Mucosa of descending colon (tissue), 3 donors: Measurements from ENCODE around the gene AASDH. TPM values are rescaled to one million over a fixed set of nuclear protein-coding genes. Genes with fewer than 3 reads are reported as not detected.

Experiments used
- ATAC-seq: fragments of 200-7000 bp; cut with Tn5 transposase; one replicate; pipeline ENCODE4 v1.9.1; 2020; ENCODE audit warnings: mild to moderate bottlenecking, moderate library complexity
- DNase-seq, 3 donors: peaks; one replicate each; pipeline ENCODE4 v3.0.0-alpha.2; 2020
- H3K36me3 ChIP-seq: fragments of 200-600 bp; one replicate; pipeline ENCODE4 v1.8.0; 2021; ENCODE audit warnings: low read depth, mild to moderate bottlenecking
- H3K4me1 ChIP-seq: fragments of 200-600 bp; one replicate; pipeline ENCODE4 v1.8.0; 2021; ENCODE audit warnings: low read depth, mild to moderate bottlenecking
- H3K4me3 ChIP-seq: fragments of 200-600 bp; one replicate; pipeline ENCODE4 v1.8.0; 2021; ENCODE audit warnings: mild to moderate bottlenecking
- H3K9me3 ChIP-seq: fragments of 200-600 bp; one replicate; pipeline ENCODE4 v1.8.0; 2021; ENCODE audit warnings: mild to moderate bottlenecking
- intact Hi-C, 2 donors: fragments of 100-400 bp; cut with DNase I in 1 of 2; cut with micrococcal nuclease in 1 of 2; formaldehyde crosslinking; loops; one replicate each; pipeline versions ENCODE4 v1.11.0 to v1.11.1; 2022; cut with DNase I, micrococcal nuclease
- total RNA-seq, 3 donors: library from RNA; stranded (reverse); fragmentation: NEBNext Ultra II Directional in 2 of 3; extraction: Animal tissue kit (Norgen Biotek cat#: 25700) in 2 of 3; gene quantifications; one replicate each; pipeline versions ENCODE4 v1.2.1 to v1.2.4, GENCODE V29; 2021 to 2023
- TF ChIP-seq, protein P1 (sequence below): fragments of 200-600 bp; IDR thresholded peaks from one replicate; pipeline ENCODE4 v1.8.0; 2022; ENCODE audit warnings: antibody characterized with exemption, mild to moderate bottlenecking
- donor health status: DM: no; HTN: no; CAD: no; lungs with moderate emphysema.
- donor health status: DM: no; HTN: no; CAD: no.
- donor health status: DM: no; HTN: yes; CAD: no.

AASDH gene
- total RNA-seq, 3 donors from 2014 or later, result 8.9 to 9.6 (median 9.2) TPM

DNA sequence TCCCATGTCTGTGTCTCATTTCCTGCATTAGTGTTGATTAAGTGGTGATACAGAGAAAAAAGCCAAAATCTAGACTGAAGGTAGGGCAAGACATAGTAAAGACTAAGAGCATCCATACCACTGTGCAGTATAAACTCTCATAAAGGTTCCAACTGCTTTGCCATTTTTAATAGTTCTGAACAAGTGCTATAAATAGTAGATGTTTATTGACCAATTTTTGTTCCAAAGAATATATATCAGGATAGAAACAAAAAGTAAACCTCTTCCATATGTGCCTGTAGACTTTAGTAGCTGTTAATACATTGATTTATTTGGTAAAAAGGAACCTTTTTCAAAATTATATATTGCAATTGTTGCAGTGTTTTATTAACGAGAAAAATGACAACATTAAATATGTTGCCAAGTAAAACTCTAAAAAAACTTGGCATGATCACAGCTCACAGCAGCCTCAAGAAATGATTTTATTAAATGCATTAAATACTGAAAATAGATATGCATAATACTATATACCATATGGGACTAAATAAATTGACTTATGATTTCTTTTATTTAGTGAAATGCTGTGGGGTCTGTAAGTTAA is 22.3 kb upstream of the AASDH start:
- H3K4me1 ChIP-seq, result no peaks in the 10 kb centered on the region
- ATAC-seq (no peak), DNase-seq (no peak)
- intact Hi-C loops, result no loop called here
- H3K9me3 ChIP-seq, result no peaks in the 10 kb centered on the region
- H3K4me3 ChIP-seq, result no peak overlapping the region
- TF ChIP-seq, protein P1, sequence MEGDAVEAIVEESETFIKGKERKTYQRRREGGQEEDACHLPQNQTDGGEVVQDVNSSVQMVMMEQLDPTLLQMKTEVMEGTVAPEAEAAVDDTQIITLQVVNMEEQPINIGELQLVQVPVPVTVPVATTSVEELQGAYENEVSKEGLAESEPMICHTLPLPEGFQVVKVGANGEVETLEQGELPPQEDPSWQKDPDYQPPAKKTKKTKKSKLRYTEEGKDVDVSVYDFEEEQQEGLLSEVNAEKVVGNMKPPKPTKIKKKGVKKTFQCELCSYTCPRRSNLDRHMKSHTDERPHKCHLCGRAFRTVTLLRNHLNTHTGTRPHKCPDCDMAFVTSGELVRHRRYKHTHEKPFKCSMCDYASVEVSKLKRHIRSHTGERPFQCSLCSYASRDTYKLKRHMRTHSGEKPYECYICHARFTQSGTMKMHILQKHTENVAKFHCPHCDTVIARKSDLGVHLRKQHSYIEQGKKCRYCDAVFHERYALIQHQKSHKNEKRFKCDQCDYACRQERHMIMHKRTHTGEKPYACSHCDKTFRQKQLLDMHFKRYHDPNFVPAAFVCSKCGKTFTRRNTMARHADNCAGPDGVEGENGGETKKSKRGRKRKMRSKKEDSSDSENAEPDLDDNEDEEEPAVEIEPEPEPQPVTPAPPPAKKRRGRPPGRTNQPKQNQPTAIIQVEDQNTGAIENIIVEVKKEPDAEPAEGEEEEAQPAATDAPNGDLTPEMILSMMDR, result no peak
- H3K36me3 ChIP-seq, result no peaks in the 10 kb centered on the region

DNA sequence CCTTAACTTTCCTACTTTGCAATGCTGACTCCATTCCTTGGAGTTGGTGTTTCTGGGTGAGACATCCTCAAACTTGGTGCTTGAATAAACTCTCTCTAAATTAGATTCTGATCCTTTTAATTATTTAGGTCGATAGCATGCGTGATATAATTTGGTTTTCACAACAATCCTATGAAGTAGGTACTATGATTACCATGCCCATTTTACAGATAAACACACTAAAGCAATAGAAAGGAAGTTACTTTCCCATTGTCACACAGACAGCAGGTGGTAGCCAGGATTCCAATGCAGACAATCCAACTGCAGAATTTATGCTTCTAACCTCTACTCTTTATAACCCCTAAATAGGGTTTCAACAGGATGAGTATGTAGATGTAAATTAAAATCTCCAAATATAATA is 21.7 kb upstream of the AASDH start:
- Histone ChIP-seq H3K4me1 (no peaks in the 10 kb centered on the region), H3K36me3 (no peaks in the 10 kb centered on the region), H3K4me3 (no peak overlapping the region), H3K9me3 (no peaks in the 10 kb centered on the region)
- TF ChIP-seq, protein P1, result no peak
- ATAC-seq (no peak), DNase-seq (no peak)
- intact Hi-C loops, result no loop called here

DNA sequence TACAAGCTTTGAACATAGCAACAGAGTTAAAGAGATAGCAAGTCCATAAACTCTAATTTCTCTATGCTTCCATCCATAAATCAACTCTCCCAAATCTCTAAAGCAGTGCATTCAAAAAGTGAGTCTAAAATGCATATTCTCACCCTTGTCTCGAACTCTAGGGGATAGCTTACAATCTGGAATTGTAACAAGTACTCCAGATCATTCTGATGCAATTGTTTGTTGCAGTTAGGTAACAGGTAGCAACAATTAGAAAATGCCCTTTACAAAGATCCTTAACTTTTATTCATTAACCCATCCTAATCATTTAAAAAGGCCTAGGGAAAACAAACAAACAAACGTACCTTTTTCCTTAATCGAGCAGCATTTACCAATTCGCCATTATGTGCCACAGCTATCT is 18.9 kb upstream of the AASDH start:
- ATAC-seq (no peak), DNase-seq (no peak)
- intact Hi-C loops, result no loop called here
- H3K4me3 ChIP-seq, result no peak overlapping the region
- no peaks in the 10 kb centered on the region for H3K4me1 ChIP-seq
- no peaks in the 10 kb centered on the region for H3K36me3 ChIP-seq
- no peaks in the 10 kb centered on the region for H3K9me3 ChIP-seq
- TF ChIP-seq, protein P1, result no peak

DNA sequence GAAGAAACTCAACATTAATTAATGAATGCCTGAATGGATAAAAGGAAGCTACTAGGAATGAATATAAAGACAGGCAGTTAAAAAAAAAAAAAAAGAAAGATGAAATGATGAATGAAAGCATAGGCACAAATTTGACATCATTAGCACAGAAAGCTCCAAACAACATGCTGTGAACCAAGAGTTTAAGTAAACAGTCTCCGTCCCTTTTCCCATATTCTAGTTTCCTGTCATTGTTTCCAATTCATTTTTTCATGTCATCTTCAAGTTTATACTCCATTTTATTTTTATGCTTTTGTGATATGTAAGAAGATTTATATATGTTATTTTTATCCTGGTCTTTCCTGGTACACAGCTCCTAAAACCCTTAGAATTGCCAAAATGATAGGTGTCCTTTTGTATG is 17.7 kb upstream of the AASDH start:
- TF ChIP-seq, protein P1, result no peak

DNA sequence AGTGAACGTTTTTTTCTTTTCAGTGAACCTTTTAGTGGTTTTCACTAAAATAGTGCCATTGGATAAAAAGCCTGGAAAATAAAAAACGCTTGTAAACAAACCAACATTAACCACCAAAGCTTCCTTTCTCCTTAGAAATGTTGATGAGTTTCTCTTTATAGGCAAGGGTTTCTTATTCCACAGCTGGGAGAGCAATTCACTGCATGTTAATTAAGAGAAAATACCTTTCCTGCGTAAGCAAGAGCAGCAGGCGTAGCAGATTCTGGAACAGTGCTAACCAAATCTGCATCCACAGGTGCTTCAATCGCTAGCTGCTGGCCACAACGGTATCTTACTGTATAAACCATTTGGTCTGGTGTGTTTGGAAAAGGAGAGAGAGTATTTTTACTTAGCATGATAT is 13.3 kb upstream of the AASDH start:
- intact Hi-C loops, result no loop called here
- TF ChIP-seq, protein P1, result no peak
- DNase-seq, result no peak
- Histone ChIP-seq H3K9me3 (no peaks in the 10 kb centered on the region), H3K4me3 (no peak overlapping the region), H3K4me1 (no peaks in the 10 kb centered on the region), H3K36me3 (no peaks in the 10 kb centered on the region)
- ATAC-seq, result no peak

More for the DNA sequence above, 17.7 kb upstream of the AASDH start:
- no peak for ATAC-seq
- Histone ChIP-seq H3K4me3 (no peak overlapping the region), H3K9me3 (no peaks in the 10 kb centered on the region), H3K36me3 (no peaks in the 10 kb centered on the region), H3K4me1 (no peaks in the 10 kb centered on the region)
- no peak for DNase-seq
- intact Hi-C loops, result no loop called here

DNA sequence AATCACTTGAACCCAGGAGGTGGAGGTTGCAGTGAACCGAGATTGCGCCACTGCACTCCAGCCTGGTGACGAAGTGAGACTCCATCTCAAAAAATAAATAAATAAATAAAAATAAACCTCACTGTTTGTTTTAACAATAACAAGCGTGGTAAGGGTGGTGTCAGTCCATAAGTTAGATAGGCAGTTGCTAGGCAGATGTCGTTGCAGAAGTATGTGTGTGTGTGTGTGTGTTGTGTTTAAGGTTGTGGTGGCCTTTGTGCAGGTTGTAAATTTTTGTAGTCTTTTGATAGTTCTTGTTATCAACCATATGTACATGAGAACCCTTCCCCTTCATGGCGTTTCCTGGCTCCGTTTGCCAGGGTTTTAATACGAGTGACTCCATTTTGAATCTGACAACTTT is 4.0 kb upstream of the AASDH start:
- intact Hi-C loops, result no loop called here
- H3K36me3 ChIP-seq, result no peaks in the 10 kb centered on the region
- H3K4me3 ChIP-seq, result no peak overlapping the region
- H3K9me3 ChIP-seq, result no peaks in the 10 kb centered on the region
- TF ChIP-seq, protein P1, result no peak
- DNase-seq (no peak), ATAC-seq (no peak)
- peaks cover 12% of the 10 kb centered on the region for H3K4me1 ChIP-seq
